T1000 (cell line): Measurements from ENCODE around the gene PPP1R1B.

Source experiments
- DNase-seq: peaks from one replicate; lab custom pipeline; 2025; ENCODE audit warnings: mixed read lengths; lab: John Stamatoyannopoulos, UW

Gene PPP1R1B

DNA sequence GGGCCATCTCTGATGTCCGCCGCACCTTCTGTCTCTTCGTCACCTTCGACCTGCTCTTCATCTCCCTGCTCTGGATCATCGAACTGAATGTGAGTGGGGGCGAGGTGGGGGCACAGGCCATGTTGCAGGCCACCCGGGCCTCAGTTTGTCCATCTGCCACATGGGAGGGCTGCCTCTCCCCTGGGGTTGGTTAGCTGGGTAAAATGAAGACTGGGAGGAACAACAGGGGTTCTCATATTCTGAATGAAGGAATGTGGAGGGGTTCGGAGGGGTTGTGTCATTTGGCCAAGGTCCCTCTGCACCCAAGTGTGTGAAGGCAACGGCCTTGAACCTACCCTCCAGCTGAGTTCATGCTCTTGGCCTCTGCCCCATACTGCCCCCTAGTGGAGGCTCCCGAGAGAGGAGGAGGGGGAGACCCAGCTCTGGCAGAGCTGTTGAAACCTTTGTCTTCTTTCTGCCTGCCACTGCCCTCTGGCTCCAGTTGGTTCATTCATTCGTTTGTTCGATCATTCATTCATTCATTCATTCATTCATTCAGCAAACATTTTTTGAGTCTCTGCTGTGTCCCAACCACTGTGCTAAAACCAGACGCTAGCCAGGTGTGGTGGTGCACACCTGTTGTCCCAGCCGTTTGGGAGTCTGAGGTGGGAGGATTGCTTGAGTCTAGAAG, 27.0 kb downstream of the PPP1R1B start:
- DNase-seq, result peak; percentile 9

DNA sequence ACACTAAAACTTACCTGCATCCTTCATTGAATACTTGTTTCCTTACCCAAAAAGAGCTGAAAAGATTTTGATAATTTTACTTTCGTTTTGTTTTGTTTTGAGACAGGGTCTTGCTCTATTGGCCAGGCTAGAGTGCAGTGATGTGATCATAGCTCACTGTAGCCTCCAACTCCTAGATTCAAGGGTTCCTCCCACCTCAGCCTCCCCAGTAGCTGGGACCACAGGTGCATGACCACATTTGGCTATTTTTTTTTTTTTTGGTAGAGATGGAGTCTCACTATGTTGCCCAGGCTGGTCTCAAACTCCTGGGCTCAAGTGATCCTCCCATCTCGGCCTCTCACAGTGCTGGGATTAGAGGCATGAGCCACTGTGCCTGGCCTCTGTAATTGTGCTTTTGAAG, 28.4 kb downstream of the PPP1R1B start:
- DNase-seq, result no peak

DNA sequence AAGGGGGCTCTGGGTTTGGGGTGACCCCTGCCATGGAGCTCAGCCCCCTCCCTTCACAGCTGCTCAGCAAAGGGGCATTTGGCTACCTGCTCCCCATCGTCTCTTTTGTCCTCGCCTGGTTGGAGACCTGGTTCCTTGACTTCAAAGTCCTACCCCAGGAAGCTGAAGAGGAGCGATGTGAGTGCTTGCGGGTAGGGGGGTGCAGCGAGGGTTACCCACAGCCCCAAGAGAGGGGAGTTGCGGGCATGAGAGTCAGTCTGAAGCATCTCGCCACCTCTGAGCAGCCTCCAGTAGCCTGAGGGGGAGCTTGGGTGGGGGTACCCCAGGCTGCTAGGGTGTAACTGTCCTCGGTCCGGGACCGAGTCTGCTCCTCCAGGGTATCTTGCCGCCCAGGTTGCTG, 31.6 kb downstream of the PPP1R1B start:
- DNase-seq, result no peak

DNA sequence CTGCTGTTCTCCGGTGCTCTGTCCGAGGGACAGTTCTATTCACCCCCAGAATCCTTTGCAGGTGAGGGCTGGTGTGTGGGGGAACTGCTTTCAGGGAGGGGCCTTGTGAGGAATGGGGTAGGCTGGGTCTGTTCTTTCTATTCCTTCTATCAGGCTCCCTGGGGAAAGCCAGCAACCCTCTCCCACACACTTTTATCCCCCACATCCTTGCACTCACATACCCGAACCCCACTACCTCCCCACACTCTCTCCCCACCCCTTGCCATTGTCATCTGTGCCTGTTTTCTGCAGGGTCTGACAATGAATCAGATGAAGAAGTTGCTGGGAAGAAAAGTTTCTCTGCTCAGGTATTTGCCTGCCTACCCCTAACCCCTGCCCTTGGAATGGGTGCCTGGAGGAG, 32.0 kb downstream of the PPP1R1B start:
- DNase-seq, result no peak

DNA sequence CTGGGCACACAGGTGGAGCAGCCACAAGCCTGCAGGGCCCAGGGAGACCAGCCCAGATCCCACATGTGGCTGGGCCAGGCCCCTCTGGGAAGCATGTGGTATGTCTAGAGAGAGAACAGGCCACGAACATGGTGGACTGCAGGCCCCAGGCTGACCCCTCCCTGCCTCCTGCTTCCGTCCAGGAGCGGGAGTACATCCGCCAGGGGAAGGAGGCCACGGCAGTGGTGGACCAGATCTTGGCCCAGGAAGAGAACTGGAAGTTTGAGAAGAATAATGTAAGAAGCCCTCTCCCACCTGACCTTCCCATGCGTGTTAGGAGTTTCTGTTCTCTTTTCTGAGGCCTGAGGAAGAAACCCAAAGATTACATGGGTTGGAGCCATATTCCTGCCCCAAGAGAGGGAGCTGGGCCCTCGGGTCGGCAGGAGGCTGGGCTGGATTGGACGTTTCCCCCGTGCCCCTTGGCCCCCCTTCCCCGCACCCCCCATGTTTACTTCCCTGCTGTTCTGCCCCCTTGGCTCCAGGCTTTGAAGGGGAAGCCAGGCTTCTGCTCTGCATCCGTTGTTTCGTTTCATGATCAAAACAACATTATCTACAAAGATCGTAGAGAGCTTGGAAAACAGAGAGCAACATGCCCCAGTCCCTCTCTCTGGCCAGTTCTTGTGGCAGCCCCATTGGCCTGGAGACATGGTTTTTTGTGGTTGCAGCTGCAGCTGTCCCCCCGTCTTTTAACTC, 32.7 kb downstream of the PPP1R1B start:
- DNase-seq, result no peak

DNA sequence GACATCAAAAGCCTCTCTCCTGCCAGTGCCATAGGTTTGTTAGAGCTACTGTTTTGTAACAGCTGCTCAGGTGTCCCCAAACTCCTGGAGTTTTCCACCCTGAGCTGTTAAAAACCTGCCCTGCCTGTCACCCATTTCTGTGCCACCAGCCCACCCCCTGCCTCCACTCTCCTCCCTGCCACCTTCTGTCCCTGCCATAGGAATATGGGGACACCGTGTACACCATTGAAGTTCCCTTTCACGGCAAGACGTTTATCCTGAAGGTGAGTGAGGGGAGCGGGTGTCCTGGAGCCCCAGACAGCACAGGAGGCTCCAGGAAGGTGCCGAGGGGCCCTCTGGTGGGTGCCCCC, 33.2 kb downstream of the PPP1R1B start:
- DNase-seq, result no peak

DNA sequence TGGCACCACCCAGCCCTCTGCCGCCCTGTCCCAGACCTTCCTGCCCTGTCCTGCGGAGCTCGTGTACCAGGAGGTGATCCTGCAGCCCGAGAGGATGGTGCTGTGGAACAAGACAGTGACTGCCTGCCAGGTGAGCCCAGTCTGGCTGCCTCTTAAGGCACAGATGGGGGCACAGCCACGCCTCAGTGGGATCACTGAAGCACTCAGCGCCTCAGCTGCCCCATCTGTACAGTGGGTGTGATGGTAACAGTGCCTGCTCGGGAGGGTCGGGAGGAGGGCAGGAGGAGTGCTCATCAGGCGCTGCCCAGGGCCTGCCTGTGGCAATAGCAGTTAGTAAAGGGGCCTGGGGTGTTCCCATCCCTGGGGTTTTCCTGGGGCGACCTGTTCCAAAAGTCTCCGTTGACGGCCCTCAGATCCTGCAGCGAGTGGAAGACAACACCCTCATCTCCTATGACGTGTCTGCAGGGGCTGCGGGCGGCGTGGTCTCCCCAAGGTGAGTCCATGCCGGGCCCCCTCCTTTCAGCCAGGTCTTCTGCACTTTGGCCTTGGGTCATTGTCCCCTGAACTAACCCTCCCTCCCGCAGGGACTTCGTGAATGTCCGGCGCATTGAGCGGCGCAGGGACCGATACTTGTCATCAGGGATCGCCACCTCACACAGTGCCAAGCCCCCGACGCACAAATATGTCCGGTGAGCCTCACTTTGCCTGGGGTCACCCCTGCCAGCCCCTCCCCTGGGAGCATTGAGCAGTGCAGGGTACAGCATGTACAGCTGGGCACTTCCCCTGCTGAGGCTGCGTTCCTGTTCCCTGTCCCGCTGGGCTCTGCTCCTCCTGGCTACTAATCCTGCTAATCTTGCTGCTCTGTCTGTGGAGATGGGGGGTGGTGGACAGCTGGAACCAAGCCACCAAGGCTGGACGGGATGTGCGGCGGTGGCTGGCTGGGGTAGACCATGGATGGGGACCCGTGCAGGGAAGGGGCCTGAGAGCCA, 33.9 kb downstream of the PPP1R1B start:
- no peak for DNase-seq

DNA sequence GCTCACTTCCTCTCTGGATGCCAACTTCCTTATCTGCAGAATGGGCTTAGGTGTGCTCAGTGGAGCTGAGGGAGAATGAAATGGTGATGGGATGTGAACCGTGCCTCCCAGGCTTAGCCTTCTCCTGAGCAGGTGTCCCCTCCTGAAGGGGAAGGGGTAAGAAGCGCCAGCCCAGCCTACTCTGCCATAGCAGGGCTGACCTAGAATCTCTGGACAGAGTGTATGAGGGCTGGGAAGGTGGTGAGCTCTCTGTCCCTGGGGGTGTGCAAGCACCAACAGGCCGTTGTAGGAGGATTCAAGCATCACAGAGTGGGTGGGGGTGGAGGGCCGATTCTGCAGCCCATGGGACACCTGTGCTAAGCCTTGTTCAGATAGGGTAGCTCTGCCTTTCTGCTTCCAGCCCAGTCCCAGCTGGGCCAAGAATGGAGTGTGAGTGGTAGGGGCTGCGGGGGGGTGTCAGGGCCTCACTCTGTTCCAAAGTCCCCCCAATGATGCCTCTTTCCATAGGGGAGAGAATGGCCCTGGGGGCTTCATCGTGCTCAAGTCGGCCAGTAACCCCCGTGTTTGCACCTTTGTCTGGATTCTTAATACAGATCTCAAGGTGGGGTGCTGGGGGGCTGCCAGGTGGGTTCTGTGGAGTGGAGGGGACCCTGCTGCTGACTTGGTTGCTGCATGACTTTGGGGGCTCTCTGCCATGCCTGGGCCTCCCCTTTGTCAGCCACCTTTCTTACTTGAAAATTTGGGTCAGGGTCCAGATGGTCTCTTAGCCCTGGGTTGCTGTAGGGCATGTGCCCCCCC, 35.2 kb downstream of the PPP1R1B start:
- DNase-seq, result no peak

DNA sequence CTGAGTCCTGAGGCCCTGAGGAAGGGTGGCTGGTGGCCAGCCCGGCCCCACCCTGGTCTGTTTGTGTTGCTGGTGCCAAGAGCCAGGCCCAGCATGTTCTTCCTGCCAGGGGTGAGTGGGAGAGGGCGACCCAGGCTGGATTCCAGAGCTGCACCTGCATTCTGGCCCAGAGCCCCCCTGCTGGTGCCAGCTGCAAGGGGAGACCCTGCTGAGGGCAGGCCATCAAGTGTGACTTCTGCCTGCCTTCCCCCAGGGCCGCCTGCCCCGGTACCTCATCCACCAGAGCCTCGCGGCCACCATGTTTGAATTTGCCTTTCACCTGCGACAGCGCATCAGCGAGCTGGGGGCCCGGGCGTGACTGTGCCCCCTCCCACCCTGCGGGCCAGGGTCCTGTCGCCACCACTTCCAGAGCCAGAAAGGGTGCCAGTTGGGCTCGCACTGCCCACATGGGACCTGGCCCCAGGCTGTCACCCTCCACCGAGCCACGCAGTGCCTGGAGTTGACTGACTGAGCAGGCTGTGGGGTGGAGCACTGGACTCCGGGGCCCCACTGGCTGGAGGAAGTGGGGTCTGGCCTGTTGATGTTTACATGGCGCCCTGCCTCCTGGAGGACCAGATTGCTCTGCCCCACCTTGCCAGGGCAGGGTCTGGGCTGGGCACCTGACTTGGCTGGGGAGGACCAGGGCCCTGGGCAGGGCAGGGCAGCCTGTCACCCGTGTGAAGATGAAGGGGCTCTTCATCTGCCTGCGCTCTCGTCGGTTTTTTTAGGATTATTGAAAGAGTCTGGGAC, 36.0 kb downstream of the PPP1R1B start:
- DNase-seq, result no peak

DNA sequence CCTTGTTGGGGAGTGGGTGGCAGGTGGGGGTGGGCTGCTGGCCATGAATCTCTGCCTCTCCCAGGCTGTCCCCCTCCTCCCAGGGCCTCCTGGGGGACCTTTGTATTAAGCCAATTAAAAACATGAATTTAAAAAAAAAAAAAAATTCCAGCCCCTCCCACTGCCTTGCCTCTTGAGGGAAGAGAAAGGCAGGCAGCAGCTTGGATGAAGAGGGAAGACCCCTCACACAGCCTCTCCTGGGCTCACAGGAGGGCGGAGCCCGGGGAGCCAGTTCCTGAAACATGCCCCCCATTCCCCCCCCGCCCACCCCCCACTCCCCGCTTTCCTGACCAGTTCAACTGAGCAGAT, 36.6 kb downstream of the PPP1R1B start:
- no peak for DNase-seq

DNA sequence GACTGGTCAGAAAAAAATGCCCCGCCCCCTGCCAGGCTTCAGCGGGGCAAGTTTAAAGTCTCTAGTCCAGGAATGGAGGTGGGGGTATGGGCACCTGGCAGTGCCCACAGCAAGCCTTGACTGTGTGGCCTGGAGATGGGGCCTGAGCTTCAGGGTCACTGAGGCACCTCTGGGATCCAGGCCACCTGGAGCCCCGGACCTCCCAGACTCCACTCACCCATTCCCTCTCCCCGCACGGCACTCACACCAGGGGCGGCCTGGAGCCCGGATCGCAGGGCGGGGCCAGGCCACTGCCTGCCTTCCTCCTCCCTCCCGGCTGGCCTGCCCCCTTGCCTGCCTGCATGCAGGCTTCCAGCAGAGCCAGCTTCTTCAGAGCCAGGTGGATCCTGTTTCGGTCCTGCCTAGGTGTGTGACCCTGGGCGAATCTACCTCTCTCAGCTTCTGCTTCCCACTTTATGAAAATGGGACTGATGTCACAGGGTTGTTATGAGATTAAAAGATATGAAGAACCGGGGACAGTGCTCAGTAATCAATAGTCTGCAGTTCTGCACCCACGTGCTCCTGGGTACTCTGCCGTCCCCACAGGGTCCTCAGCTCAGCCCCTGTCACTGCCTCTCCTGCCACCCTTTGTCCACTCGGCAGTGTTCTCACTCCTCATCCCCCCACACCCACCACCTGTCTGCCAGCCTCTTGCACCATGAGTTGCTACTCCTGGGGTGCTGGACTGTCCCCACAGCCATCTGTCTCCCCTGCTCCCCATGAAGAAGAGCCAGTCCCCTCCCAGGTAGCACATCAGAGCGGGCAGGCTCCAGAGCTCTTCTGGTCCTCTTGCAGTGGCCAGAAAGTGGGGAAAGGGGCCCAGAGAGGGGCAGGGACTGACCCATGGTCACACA, 37.2 kb downstream of the PPP1R1B start:
- no peak for DNase-seq

DNA sequence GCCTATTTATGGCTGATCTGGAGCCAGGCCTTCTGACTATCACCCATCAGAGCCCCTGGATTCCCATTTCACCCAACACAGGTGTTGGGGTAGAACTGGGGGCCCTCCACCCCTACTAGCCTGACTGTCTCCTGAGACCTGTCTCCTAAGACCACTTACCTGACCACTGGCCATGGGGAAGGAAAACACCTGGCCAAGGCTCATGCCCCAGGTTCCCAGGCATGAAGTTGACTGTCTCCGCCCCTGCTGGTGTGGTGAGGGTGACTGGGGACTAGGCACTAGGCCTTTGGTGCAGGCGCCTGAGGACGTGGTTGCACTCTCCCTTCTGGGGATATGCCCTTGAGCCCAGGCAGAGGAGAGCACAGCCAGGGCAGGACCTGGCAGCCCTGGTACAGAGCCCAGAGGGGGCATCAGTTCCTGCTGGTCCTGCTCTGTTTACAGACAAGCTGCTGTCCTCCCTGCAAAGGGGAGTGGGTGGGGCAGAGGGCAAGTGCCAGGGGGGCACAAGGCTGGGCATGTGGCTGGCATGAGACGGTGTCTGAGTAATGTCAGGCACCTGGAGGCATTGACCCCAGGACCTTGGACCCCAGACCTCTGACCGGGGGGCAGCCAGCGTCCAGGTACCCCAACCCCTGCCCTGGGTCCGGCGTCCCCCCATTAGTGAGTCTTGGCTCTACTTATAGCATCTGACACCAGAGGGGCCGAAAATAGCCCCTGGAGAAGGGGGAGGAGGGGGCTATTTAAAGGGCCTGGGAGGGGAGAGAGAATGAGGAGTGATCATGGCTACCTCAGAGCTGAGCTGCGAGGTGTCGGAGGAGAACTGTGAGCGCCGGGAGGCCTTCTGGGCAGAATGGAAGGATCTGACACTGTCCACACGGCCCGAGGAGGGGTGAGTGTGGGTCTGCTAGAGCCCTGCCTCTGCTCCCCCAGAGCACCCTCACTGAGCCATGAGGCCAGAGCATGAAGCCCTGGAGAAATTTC, 38.1 kb downstream of the PPP1R1B start, which contains the start of gene TCAP:
TCAP (plus strand) TSS at position 769 of the 981 bp plus-strand sequence; CDS start at position 780, 11 bp downstream.
- DNase-seq, result no peak

DNA sequence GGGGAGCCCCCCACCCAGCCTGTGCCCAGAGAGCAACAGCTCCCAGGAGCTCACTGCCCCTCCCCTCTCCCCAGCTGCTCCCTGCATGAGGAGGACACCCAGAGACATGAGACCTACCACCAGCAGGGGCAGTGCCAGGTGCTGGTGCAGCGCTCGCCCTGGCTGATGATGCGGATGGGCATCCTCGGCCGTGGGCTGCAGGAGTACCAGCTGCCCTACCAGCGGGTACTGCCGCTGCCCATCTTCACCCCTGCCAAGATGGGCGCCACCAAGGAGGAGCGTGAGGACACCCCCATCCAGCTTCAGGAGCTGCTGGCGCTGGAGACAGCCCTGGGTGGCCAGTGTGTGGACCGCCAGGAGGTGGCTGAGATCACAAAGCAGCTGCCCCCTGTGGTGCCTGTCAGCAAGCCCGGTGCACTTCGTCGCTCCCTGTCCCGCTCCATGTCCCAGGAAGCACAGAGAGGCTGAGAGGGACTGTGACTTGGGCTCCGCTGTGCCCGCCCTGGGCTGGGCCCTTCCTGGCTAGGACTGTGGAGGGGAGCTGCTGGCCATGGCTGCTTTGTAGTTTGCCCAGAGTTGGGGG, 39.0 kb downstream of the PPP1R1B start:
- DNase-seq, result no peak

DNA sequence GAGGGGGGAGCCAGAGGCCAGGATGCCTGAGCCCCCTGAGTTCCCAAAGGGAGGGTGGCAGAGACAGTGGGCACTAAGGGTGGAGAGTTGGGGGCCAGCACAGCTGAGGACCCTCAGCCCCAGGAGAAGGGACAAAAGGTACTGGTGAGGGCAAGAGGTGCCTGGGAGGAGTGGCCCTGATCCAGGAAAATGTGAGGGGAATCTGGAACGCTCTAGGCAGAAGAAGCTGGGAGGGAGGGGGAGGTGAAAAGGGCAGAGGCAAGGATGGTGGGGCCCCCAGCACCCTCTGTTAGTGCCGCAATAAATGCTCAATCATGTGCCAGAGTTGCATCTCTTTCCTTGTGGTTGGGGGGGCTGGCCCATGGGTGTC, 39.5 kb downstream of the PPP1R1B start:
- DNase-seq, result no peak

DNA sequence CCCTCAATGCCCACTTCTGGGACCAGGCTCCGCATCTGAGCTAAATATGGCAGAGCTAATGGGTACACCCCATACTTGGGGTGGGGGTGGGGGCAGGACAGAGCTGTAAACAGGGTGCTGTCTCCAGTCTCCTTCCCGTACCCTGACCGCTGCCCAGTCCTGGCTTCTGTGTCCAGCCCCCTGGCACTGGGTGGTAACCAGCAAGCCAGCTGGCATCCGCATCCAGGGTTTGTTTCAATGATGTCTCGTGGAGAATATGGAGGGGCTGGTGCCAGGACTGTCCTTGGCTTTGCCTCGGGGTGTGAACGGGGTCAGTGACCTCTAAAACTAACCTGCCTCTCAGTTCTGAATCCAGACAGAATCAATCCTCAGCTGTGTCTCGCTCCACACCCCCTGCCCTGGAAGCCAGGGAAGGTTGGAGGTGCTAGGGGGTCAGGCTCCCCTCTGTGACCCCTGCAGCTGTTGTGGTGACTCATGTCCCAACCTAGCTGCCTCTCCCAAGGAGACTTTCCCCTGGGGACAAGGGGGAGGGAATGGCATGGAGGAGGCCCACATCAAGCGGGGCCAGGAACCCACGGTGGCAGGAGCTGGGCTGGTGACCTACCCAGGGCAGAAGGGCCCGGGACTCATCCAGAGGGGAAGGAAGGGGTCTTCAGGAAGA, 40.0 kb downstream of the PPP1R1B start:
- DNase-seq, result no peak

DNA sequence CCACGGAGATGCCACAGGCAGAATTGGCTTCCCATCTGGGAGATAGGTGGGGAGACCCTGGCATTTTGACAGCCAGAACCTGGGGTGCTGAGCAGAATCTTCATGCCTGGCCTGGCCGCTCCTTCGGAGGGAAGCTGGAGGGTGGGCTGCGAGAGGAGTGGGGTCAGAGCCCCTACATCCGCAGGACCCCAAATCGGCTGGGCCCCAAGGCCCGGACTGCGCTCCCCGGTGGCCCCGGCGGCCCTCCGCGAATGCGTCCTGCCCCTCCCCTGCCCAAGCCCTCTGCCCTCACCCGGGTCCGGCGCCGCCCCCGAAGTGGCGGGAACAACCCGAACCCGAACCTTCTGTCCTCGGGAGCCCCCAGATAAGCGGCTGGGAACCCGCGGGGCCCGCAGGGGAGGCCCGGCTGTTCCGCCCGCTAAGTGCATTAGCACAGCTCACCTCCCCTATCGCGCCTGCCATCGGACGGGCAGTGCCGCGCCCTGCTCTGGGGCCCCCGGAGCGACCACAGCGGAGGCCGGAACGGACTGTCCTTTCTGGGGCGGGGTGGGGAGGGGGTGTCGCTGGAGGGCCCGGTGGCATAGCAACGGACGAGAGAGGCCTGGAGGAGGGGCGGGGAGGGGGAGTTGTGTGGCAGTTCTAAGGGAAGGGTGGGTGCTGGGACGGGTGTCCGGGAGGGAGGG, 40.7 kb downstream of the PPP1R1B start:
- DNase-seq, result no peak
